SK-N-MC (cell line): Measurements from ENCODE around the gene HOXB13.

Experiments used
- EZH2 ChIP-seq: fragments of 200-600 bp; sonication (generic); IDR thresholded peaks from one replicate; pipeline ENCODE4 v1.6.1; 2017; ENCODE audit warnings: antibody characterized with exemption
- FOXP2 ChIP-seq: optimal IDR thresholded peaks from 2 replicates; pipeline ENCODE3; 2011; ENCODE audit warnings: mild to moderate bottlenecking, moderate library complexity; ENCODE audit not compliant: insufficient read depth; ENCODE audit errors: extremely low read length, control extremely low read depth

DNA sequence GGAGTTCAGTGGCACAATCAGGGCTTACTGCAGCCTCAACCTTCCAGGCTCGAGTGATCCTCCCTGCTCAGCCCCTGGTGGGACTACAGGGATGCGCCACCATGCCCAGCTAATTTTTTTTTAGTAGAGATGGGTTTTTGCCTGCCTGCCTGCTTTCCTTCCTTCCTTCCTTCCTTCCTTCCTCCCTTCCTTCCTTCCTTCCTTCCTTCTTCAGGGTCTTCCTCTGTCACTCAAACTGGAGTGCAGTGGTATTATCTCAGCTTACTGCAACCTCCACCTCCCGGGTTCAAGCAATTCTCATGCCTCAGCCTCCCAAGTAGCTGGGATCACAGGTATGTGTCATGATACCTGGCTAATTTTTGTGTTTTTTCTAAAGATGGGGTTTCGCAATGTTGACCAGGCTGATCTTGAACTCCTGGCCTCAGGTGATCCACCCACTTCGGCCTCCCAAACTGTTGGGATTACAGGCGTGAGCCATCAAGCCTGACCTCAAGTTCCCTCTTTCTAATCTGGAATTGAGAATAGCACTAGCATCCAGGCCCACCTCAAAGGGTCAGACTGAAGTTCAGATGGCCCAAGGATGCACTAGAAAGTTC is 51.5 kb downstream of the HOXB13 start:
- TF ChIP-seq EZH2 = no peak
- TF ChIP-seq FOXP2 = no peak
